Umbilical cord (tissue), 2 donors: Measurements from ENCODE around the gene PDIA2. TPM values are rescaled to one million over a fixed set of nuclear protein-coding genes. Genes with fewer than 3 reads are reported as not detected.
A peak's percentile ranks its signal among the peaks of the same experiment; 100 is the strongest.
"Not testable (repeated sequence)": the region's sequence is repeated elsewhere in the genome, so short reads cannot be mapped to it uniquely, and the experiment has no call there.

Experiments
- DNase-seq: peaks from one replicate; pipeline ENCODE4 v3.0.0-alpha.2; 2015; ENCODE audit warnings: low spot score
- total RNA-seq: library from RNA; depleted of rRNA; stranded (reverse); fragments of >200 nt; gene quantifications from one replicate; pipeline ENCODE4 v1.2.3, GENCODE V29; 2014; ENCODE audit warnings: low replicate concordance; ENCODE audit not compliant: insufficient read depth

Gene PDIA2
- total RNA-seq, 1 donor from 2014 or later, result 9.9 TPM

DNA sequence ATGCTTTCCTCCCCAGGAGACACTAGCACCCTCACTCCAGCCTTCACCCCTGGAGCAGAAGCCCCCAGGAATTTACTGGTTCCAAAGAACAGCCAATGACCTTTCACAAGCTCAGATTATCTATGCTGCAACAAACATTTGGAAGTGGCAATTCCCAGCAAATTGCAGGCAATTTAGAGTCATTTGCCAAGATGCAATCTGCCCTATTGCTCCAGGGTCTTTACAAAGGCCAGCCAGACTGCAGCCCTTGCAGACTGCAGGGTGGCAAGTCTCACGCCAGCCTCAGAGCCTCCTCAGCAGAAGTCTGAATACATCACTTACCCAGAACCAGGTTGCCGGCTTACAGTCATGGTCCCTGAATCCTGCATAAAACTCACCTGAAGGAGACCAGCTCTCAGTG is 47.8 kb downstream of the PDIA2 start:
- DNase-seq, result no peak

DNA sequence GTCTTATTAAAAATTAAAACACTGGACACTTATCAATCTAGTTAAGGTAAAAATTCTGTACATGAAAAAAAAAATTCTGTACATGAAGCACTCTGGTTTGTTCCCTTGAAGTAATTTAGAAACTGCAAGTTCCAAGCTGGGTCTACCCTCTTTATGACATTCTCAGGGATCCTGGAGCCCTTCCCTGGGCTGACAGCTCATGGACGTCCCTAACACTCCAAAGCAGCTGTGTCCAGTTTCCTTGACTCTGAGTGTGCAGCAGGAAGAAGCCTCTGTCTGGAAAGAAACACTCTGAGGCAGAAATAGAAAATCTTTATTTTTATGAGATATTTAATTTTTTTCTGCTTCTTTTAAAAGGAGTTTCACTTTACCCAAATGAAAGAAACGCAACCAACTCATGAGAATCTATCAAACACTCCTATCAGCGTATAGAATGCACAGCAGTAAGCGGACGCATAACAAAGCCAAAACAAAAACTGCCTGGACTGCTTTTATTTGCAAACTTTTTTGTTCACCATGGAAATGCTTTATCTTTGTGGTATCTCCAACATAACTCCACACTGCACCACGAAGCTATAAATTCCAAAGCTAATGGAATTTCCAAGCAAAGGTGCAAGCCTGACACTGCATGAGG is 48.3 kb downstream of the PDIA2 start:
- peak; percentile 70 for DNase-seq

DNA sequence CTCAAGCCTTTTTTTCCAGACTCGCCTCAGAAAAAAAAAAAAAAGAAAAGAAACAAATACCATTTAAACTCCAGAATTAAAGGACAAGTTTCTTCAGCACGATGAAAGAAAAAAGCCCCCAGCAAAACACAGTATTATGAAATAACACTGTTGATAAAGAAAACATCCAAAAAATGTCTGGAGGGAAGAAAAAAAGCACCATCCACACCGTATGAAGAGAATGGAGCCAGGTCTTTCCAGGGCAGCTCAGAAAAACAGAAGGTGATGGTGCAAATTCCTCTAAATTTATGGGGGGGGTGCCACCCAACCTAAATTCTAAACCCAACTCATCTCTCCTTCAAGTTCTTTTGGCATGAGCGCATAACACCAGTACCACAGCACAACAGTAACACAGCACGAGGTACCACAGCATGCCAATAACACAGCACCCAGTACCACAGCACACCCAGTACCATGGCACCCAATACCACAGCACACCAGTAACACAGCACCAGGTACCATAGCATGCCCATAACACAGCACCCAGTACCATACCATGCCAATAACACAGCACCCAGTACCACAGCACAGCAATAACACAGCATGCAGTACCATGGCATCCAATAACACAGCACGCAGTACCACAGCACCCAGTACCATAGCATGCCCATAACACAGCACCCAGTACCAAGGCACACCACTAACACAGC is 50.6 kb downstream of the PDIA2 start:
- peak; percentile 23 for DNase-seq

DNA sequence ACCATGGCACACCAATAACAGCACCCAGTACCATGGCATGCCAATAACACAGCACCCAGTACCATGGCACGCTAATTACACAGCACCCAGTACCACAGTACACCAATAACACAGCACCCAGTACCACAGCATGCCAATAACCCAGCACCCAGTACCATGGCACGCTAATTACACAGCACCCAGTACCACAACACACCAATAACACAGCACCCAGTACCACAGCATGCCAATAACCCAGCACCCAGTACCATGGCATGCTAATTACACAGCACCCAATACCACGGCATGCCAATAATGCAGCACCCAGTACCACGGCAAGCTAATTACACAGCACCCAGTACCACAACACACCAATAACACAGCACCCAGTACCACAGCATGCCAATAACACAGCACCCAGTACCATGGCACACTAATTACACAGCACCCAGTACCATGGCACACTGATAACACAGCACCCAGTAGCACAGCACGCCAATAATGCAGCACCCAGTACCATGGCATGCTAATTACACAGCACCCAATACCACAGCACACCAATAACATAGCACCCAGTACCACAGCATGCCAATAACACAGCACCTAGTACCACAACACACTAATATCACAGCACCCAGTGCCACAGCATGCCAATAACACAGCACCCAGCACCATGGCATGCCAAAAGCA is 51.3 kb downstream of the PDIA2 start:
- not testable (repeated sequence) for DNase-seq

DNA sequence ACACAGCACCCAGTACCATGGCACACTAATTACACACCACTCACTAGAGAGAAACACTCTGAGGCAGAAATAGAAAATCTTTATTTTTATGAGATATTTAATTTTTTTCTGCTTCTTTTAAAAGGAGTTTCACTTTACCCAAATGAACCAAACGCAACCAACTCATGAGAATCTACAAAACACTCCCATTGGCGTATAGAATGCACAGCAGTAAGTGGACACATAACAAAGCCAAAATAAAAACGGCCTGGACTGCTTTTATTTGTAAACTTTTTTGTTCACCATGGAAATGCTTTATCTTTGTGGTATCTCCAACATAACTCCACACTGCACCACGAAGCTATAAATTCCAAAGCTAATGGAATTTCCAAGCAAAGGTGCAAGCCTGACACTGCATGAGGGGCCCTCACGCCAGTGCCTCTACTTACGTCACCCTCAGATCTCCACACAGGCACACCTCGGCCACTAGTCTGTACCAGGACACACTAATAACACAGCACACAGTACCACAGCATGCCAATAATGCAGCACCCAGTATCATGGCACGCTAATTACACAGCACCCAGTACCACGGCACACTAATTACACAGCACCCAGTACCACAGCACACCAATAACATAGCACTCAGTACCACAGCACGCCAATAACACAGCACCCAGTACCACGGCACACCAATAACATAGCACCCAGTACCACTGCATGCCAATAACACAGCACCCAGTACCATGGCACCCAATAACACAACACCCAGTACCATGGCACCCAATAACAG is 52.1 kb downstream of the PDIA2 start:
- DNase-seq, result not testable (repeated sequence)

DNA sequence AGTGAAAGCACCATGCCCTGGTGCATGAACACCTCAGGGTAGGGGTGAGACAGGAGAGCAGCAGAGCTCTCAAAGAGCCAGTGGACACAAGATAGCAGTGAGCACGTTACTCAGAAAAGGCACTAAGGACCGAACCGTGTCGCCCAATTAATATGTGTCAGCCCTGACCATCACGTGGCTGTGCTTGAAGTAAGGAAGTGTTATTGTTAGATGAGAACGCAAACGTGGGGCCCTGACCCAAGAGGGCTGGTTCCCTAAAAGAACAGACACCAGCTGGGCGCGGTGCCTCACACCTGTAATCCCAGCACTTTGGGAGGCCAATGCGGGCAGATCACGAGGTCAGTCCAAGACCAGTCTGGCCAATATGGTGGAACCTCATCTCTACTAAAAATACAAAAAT is 53.3 kb downstream of the PDIA2 start:
- DNase-seq, result no peak

Other genes starting within 250 kb of the PDIA2 start
- gene POLR3K, start 229.6 kb upstream of the PDIA2 start, total RNA-seq, result 0.72 TPM
- gene SNRNP25, start 229.3 kb upstream of the PDIA2 start, total RNA-seq, result 11.1 TPM
- 27.4 TPM for gene RHBDF1, start 210.5 kb upstream of the PDIA2 start, total RNA-seq
- 93.4 TPM for gene MPG, start 204.9 kb upstream of the PDIA2 start, total RNA-seq
- 10.1 TPM for gene NPRL3, start 144.5 kb upstream of the PDIA2 start, total RNA-seq
- gene HBZ, start 130.5 kb upstream of the PDIA2 start, total RNA-seq, result not detected
- 257 TPM for gene HBM, start 117.2 kb upstream of the PDIA2 start, total RNA-seq
- gene HBA2, start 110.3 kb upstream of the PDIA2 start, total RNA-seq, result 7,657 TPM
- 3,215 TPM for gene HBA1, start 106.5 kb upstream of the PDIA2 start, total RNA-seq
- not detected for gene HBQ1, start 102.7 kb upstream of the PDIA2 start, total RNA-seq
- 50.3 TPM for gene LUC7L, start 53.7 kb upstream of the PDIA2 start, total RNA-seq
- gene FAM234A, start 48.3 kb upstream of the PDIA2 start, total RNA-seq, result 50.8 TPM
- gene RGS11, start 7.2 kb upstream of the PDIA2 start, total RNA-seq, result 6.0 TPM
- 18.3 TPM for gene ARHGDIG, start 2.6 kb upstream of the PDIA2 start, total RNA-seq
- 17.3 TPM for gene AXIN1, start 69.6 kb downstream of the PDIA2 start, total RNA-seq
- 36.8 TPM for gene MRPL28, start 87.4 kb downstream of the PDIA2 start, total RNA-seq
- gene PGAP6, start 98.8 kb downstream of the PDIA2 start, total RNA-seq, result 31.8 TPM
- 52.0 TPM for gene NME4, start 114.0 kb downstream of the PDIA2 start, total RNA-seq
- gene DECR2, start 118.7 kb downstream of the PDIA2 start, total RNA-seq, result 0.48 TPM
- 11.8 TPM for gene RAB11FIP3, start 142.5 kb downstream of the PDIA2 start, total RNA-seq
- 26.5 TPM for gene CAPN15, start 244.5 kb downstream of the PDIA2 start, total RNA-seq